ENCODE data around the gene ARID4B.

The ARID4B gene

DNA sequence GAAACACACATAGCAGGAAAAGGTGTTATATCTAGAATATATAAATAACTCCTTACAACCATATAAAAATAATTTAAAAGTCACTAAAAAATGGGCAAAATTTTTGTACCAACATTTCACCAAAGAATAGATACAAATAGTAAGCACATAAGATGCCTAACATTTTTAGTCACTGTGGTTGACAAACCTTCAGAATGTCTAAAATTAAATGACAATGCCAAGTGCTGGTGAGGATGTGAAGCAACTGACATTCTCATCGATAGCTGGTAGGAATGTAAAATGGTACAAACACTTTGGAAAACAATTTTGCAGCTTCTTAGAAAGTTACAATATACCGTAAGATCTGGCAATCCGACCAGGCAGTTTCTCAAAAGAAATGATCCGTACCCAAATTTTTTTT is 185.0 kb downstream of the ARID4B start:
- Histone ChIP-seq H2AFZ (ENCODE audit: low read length) (no peak overlapping the region), H3K27me3 (ENCODE audit: insufficient read depth, low read length, poor library complexity, severe bottlenecking) (no peaks in the 10 kb centered on the region), H3K4me2 (ENCODE audit: low read depth, low read length, poor library complexity, severe bottlenecking) (no peak overlapping the region), H3K79me2 (ENCODE audit: insufficient read depth, low read length) (peaks cover 17% of the 10 kb centered on the region; the same call in 1 of the 2 replicates), H3K9me2 (replicated peaks; ENCODE audit: low read depth, low read length) (no peaks in the 10 kb centered on the region), H3K4me1 (ENCODE audit: insufficient read depth, low read length, poor library complexity, severe bottlenecking) (no peaks in the 10 kb centered on the region), H3F3A (ENCODE audit: low read depth) (no peaks in the 10 kb centered on the region), H3K36me3 (ENCODE audit: insufficient read depth, low read length) (peaks cover 59% of the 10 kb centered on the region), H3K9ac (ENCODE audit: low read depth, low read length, poor library complexity, severe bottlenecking) (no peak overlapping the region), H4K20me1 (ENCODE audit: insufficient read depth, low read length, poor library complexity, severe bottlenecking) (no peaks in the 10 kb centered on the region), H3K4me3 (ENCODE audit: low read length, poor library complexity, severe bottlenecking) (no peak overlapping the region), H3K9me3 (ENCODE audit: insufficient read depth, low read depth, low read length) (no peaks in the 10 kb centered on the region)
- TF ChIP-seq, protein P1, sequence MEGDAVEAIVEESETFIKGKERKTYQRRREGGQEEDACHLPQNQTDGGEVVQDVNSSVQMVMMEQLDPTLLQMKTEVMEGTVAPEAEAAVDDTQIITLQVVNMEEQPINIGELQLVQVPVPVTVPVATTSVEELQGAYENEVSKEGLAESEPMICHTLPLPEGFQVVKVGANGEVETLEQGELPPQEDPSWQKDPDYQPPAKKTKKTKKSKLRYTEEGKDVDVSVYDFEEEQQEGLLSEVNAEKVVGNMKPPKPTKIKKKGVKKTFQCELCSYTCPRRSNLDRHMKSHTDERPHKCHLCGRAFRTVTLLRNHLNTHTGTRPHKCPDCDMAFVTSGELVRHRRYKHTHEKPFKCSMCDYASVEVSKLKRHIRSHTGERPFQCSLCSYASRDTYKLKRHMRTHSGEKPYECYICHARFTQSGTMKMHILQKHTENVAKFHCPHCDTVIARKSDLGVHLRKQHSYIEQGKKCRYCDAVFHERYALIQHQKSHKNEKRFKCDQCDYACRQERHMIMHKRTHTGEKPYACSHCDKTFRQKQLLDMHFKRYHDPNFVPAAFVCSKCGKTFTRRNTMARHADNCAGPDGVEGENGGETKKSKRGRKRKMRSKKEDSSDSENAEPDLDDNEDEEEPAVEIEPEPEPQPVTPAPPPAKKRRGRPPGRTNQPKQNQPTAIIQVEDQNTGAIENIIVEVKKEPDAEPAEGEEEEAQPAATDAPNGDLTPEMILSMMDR (conservative IDR thresholded peaks at IDR 0.05; ENCODE audit: low read length), result no peak
- TF ChIP-seq EZH2phosphoT487 (IDR thresholded peaks at IDR 0.05; ENCODE audit: borderline replicate concordance), result no peak

DNA sequence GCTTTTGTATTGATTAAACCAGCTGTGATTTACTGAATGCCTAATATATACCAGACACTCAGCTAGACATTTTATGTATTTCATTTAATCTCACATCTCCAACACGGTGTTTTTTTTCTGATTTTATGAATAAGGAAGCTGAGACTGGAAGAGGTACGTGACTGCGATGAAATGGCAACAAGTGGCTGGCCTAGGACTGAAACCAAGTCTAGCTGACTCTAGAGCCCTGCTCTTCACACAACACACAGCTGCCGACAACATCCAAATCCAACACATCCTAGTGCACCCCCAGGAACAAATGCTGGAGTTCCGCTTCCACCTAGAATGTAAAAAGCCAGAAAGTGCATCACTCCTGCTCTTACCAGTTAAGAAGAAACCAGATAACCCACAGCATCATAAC is 188.7 kb downstream of the ARID4B start:
- no peaks in the 10 kb centered on the region for H3K9me2 ChIP-seq (replicated peaks; ENCODE audit: low read depth, low read length)
- no peak overlapping the region for H3K9ac ChIP-seq (ENCODE audit: low read depth, low read length, poor library complexity, severe bottlenecking)
- TF ChIP-seq, protein P1 (conservative IDR thresholded peaks at IDR 0.05; ENCODE audit: low read length), result no peak
- H2AFZ ChIP-seq (ENCODE audit: low read length), result no peak overlapping the region
- no peaks in the 10 kb centered on the region for H3K27me3 ChIP-seq (ENCODE audit: insufficient read depth, low read length, poor library complexity, severe bottlenecking)
- no peaks in the 10 kb centered on the region for H3K4me1 ChIP-seq (ENCODE audit: insufficient read depth, low read length, poor library complexity, severe bottlenecking)
- no peaks in the 10 kb centered on the region for H3K9me3 ChIP-seq (ENCODE audit: insufficient read depth, low read depth, low read length)
- peaks cover 8% of the 10 kb centered on the region; the same call in 1 of the 2 replicates for H3K79me2 ChIP-seq (ENCODE audit: insufficient read depth, low read length)
- H3K36me3 ChIP-seq (ENCODE audit: insufficient read depth, low read length), result peaks cover 72% of the 10 kb centered on the region
- no peak overlapping the region for H3K4me3 ChIP-seq (ENCODE audit: low read length, poor library complexity, severe bottlenecking)
- H3K4me2 ChIP-seq (ENCODE audit: low read depth, low read length, poor library complexity, severe bottlenecking), result no peak overlapping the region
- H4K20me1 ChIP-seq (ENCODE audit: insufficient read depth, low read length, poor library complexity, severe bottlenecking), result peaks cover 6% of the 10 kb centered on the region
- no peaks in the 10 kb centered on the region for H3F3A ChIP-seq (ENCODE audit: low read depth)

DNA sequence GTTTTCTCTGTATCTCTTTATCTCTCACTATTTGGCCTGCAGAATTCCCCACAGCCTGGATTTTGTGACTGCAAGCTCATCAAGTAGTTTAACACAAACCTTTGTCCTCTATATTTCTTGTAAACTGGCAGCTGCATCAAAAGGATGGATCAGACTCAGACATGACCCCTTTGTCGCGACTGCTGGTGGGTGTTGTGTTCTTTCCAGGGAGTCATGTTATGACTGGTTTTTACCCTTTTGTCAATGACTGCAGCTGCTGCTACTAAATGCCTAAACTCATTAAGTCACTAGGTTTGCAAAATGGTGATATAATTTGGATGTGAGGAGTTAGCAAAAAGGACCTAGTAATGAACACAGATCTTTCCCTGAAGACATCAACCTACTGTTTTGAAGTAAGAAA is 189.2 kb downstream of the ARID4B start:
- no peak for TF ChIP-seq EZH2phosphoT487 (IDR thresholded peaks at IDR 0.05; ENCODE audit: borderline replicate concordance)
- H3F3A ChIP-seq (ENCODE audit: low read depth), result no peaks in the 10 kb centered on the region
- H3K4me2 ChIP-seq (ENCODE audit: low read depth, low read length, poor library complexity, severe bottlenecking), result no peak overlapping the region
- H3K9ac ChIP-seq (ENCODE audit: low read depth, low read length, poor library complexity, severe bottlenecking), result no peak overlapping the region
- H3K4me1 ChIP-seq (ENCODE audit: insufficient read depth, low read length, poor library complexity, severe bottlenecking), result no peaks in the 10 kb centered on the region
- H3K36me3 ChIP-seq (ENCODE audit: insufficient read depth, low read length), result peaks cover 73% of the 10 kb centered on the region; the same call in 1 of the 2 replicates
- H2AFZ ChIP-seq (ENCODE audit: low read length), result no peak overlapping the region
- no peaks in the 10 kb centered on the region for H3K9me2 ChIP-seq (replicated peaks; ENCODE audit: low read depth, low read length)
- peaks cover 8% of the 10 kb centered on the region; the same call in 1 of the 2 replicates for H3K79me2 ChIP-seq (ENCODE audit: insufficient read depth, low read length)
- H3K4me3 ChIP-seq (ENCODE audit: low read length, poor library complexity, severe bottlenecking), result no peak overlapping the region
- H3K27me3 ChIP-seq (ENCODE audit: insufficient read depth, low read length, poor library complexity, severe bottlenecking), result no peaks in the 10 kb centered on the region
- H3K9me3 ChIP-seq (ENCODE audit: insufficient read depth, low read depth, low read length), result no peaks in the 10 kb centered on the region
- H4K20me1 ChIP-seq (ENCODE audit: insufficient read depth, low read length, poor library complexity, severe bottlenecking), result peaks cover 6% of the 10 kb centered on the region

DNA sequence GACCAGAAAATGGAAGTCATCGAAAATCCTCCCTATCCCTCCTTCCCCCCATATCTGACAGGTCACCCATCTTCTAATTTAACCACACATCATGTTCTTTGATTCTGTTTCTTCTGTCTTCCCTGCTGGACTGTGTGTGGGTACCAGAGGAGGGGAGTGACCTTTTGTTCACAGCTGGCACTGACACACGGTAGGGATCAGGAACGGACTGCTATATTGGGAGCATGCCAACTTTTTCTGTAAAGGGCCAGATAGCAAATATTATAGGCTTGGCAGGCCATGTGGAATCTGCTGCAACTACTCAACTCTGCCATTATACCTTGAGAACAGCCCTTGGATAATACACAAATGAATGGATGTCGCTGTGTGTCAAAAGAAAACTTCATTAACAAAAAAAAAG is 191.9 kb downstream of the ARID4B start:
- no peaks in the 10 kb centered on the region for H3F3A ChIP-seq (ENCODE audit: low read depth)
- H2AFZ ChIP-seq (ENCODE audit: low read length), result no peak overlapping the region
- no peak for TF ChIP-seq EZH2phosphoT487 (IDR thresholded peaks at IDR 0.05; ENCODE audit: borderline replicate concordance)
- TF ChIP-seq, protein P1 (conservative IDR thresholded peaks at IDR 0.05; ENCODE audit: low read length), result no peak
- H3K9me2 ChIP-seq (replicated peaks; ENCODE audit: low read depth, low read length), result no peaks in the 10 kb centered on the region
- no peaks in the 10 kb centered on the region for H3K27me3 ChIP-seq (ENCODE audit: insufficient read depth, low read length, poor library complexity, severe bottlenecking)
- peaks cover 82% of the 10 kb centered on the region; the same call in 1 of the 2 replicates for H3K36me3 ChIP-seq (ENCODE audit: insufficient read depth, low read length)
- H4K20me1 ChIP-seq (ENCODE audit: insufficient read depth, low read length, poor library complexity, severe bottlenecking), result peaks cover 6% of the 10 kb centered on the region
- H3K4me2 ChIP-seq (ENCODE audit: low read depth, low read length, poor library complexity, severe bottlenecking), result no peak overlapping the region
- no peaks in the 10 kb centered on the region for H3K9me3 ChIP-seq (ENCODE audit: insufficient read depth, low read depth, low read length)
- H3K9ac ChIP-seq (ENCODE audit: low read depth, low read length, poor library complexity, severe bottlenecking), result no peak overlapping the region
- no peaks in the 10 kb centered on the region for H3K79me2 ChIP-seq (ENCODE audit: insufficient read depth, low read length)
- H3K4me1 ChIP-seq (ENCODE audit: insufficient read depth, low read length, poor library complexity, severe bottlenecking), result no peaks in the 10 kb centered on the region
- H3K4me3 ChIP-seq (ENCODE audit: low read length, poor library complexity, severe bottlenecking), result no peak overlapping the region

Data from Loucy (cell line).